HG02943 (cell line): ENCODE measurements around the gene APMAP.

ENCODE experiments used
- ATAC-seq: cut with Tn5 transposase; IDR thresholded peaks from one replicate; pipeline ENCODE4 v1.9.1; 2021; ENCODE audit warnings: mild to moderate bottlenecking, low read depth, moderate library complexity; ENCODE audit not compliant: unreplicated experiment

APMAP gene

DNA sequence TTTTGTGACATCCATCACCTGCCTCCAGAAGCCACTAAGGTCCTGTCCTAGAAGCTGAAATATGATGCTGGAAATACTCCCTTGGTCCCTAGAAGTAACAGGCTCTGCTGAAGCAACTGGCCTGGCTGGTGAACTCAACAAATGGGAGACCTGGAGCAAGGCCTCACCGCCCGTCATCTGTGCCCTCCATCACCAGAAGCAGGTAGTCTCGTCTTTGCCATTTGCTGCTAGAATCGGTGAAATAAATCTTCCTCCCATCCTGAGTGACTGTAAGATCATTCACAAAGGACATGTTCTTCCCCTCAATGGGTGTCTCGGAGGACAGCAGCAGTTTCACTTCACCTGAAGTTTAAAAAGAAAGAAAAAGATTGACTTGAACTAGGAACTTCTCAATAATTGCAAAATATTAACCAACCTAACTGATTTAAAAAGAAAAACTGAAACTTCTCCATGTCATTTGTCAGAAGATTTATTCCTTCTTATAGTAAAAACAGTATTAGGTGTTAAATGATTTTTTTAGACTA lies 22.5 kb downstream of the APMAP start:
- ATAC-seq, result no peak

DNA sequence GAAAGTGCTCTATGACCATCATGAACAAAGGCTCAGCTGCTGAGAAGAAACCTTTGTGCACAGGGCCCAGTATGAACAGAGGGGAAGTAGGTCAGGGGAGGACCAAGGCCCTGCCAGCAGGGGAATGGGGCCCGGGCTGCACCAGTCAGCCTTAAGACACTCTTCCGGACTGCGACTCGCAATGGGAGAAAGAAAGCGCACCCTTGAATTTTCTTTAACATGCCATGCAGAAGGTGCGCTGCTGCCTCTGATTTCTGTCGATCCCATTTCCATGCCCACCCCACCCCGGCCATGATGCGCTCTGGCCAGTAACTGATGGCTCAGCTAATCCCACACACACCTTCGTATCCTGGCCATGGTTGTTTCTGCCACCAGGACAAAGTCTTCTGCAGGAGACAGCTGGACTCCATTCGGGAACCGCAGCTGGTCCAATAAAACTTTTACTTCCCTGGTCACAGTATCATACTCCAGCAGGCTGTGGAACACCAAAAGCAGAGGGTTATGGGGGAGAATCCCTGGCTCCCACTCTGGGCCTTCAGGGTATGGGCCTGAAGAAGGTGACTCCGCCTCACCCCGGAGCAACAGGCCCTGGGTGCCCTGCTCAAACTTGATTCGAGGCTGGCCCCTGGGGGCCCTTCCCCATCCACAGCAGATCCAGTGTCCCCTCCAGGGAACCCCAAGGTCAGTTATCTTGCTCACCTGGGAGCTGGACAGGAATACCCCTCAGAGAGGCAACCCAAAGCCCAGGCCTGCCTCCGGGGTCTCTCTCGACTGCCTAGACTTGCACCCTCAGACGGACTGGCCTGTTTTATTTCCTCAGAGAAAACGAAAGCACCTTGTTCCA lies 23.1 kb downstream of the APMAP start:
- ATAC-seq, result no peak

DNA sequence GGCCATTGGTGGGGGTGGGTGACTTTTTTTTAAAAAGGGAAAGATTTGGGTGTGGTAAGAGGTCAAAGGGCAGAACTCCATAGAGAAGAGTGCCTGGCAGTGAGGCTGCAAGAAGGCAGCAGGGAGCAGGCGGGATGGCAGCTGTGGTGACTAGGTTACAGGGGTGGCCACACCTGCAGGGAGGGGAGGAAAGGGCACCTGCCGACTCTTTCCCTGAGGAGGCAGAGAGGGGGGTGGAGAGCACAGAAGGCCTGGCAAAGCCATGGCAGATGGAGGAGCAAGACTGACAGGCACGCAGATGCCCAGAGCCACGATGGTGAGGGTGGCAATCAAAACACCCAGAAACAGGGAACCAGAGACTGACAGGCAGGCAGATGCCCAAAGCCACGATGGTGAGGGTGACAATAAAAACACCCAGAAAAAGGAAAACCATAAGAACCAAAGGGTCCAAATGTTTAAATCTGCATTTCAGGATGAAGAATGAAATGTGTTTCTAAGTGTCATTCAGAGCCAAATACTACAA lies 24.2 kb downstream of the APMAP start:
- no peak for ATAC-seq

DNA sequence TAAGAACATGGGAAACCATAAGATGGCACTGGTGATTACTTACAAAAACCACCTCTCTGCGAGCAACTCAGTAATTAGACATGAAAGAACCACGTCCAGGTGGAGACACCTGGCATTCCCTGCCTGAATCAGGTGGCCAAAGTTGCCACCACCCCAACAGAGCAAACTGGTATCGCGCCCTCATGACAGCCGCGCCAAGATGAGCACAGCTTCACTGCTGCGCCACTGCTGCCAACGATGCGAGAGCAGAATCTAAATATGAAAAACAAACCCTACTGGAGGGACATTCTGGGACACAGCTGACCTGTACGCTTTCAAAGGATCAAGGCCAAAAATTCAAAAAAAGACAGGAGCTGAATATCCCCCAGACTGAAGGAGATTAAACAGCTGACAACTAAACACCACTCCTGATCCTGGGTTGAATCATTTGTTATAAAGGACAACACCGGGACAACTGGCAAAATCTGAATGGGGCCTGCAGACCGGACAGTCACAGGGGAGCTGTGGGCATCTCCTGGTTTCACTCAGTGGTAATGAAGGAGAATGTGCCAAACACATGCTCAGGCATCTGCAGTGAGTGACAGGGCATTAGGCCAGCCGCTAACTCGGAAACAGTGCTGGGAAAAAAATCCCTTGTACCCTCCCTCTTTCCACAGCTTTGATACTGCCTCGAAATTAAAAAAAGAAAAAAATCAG lies 26.1 kb downstream of the APMAP start:
- no peak for ATAC-seq

- no peak for ATAC-seq
Observed at GRCh38 chr20:24965065-24965919, 27.3 kb downstream of the APMAP start.

DNA sequence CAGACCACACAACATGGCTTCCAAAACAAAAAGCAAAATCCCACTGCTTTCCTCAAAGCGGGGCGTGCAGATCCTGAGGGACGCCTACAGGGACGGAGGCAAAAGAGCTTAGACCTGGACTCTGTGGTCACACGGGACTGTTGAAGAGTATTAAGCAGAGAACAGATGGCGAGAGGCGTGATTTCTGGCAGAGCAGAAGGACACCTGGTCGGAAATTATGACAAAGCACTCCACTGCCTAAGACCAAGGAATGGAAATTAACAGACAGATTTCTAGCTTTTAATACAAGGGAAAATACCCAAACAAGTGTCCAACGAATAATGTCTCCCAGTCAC lies 28.1 kb downstream of the APMAP start:
- no peak for ATAC-seq

GRCh38 chr20:24963672-24964505 lies 28.7 kb downstream of the APMAP start:
- ATAC-seq, result no peak

DNA sequence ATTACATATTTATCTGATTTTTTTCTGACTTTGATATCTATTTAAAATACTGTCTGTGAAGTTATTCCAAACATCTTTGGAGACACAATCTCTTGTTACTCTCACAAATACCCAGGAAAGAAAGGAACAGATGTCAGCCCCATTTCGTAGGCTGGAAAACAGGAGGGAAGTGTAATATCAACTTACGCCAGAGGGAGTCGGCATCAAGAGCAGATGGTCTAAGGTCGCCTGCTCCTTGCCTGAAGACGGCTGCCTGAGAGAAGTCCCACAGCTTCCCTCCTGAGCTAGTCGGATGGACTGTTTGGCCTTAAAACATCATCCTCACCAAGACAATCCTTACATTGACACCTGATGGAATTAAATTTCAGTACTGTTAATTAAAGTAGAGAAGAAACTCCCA lies 30.0 kb downstream of the APMAP start:
- ATAC-seq, result no peak

DNA sequence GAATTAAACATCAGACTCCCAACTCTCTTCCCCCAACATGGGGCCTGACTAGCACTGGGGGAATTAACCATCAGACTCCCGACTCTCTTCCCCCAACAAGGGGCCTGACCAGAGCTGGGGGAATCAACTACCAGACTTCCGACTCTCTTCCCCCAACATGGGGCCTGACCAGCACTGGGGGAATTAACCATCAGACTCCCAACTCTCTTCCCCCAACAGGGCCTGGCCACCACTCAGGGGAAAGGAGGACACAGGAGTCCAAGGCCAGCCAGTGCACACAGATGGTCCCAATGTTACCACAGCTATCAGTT lies 30.4 kb downstream of the APMAP start:
- no peak for ATAC-seq

- ATAC-seq, result no peak
Observed at GRCh38 chr20:24961384-24962181, 31.0 kb downstream of the APMAP start.

- no peak for ATAC-seq
Observed at GRCh38 chr20:24960861-24961260, 31.7 kb downstream of the APMAP start.

DNA sequence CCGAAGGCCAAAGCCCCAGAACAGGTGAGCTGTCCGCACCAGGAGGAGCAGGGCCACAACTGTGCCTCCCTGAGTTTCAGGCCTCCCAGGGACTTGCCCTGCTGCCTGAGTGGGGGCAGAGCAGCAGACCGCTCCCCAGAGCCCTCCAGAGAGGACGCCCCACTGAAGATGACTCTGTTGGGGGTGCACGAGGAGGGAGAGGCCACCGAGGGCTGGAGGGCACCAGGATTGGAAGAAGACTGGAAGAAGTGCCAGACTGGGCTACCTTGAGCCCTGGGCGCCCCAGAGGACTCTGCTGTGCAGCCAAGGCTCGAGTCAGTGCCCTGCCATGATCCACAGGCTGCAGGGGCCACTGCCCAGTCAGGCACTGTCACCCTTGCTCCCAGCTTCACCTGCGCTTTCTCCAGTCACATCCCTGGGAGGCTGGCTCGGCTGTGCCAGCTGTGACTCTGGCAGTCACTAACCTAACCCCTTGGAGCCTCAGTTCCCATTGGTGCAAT lies 32.2 kb downstream of the APMAP start:
- ATAC-seq, result no peak

DNA sequence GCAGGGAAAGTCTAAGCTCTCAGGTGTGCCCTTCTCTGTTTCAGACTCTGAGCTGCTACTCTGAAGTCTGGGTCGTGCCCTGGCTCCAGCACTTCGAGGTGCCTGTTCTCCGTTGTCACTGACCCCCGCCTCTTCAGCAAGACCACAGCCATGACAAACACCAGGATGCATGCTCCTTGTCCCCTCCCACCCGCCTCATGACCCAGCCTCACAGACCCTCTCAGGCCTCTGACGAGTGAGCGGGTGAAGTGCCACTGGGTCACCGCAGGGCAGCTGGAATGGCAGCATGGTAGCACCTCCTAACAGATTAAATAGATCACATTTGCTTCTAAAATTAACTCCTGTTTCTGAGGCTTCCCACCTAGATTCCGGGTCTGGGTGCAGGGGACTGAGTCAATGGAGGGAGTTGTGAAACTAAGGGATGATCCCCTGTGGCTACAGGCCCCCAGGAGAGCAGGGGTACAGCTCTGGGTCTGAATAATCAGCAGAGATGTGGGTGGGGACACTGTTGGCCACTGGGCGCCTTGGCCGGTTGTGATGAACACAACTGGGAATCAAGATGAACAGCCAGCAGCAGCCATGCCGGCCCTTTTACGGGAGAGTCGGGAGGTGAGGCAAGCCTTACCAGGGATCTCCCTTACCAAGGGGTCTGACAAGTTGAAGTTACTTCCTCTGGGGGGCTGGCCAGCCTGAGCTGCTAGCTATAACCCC lies 32.8 kb downstream of the APMAP start:
- ATAC-seq, result no peak

GRCh38 chr20:24958506-24959385 lies 33.8 kb downstream of the APMAP start:
- ATAC-seq, result no peak

- no peak for ATAC-seq
Observed at GRCh38 chr20:24957326-24958016, 35.1 kb downstream of the APMAP start.

DNA sequence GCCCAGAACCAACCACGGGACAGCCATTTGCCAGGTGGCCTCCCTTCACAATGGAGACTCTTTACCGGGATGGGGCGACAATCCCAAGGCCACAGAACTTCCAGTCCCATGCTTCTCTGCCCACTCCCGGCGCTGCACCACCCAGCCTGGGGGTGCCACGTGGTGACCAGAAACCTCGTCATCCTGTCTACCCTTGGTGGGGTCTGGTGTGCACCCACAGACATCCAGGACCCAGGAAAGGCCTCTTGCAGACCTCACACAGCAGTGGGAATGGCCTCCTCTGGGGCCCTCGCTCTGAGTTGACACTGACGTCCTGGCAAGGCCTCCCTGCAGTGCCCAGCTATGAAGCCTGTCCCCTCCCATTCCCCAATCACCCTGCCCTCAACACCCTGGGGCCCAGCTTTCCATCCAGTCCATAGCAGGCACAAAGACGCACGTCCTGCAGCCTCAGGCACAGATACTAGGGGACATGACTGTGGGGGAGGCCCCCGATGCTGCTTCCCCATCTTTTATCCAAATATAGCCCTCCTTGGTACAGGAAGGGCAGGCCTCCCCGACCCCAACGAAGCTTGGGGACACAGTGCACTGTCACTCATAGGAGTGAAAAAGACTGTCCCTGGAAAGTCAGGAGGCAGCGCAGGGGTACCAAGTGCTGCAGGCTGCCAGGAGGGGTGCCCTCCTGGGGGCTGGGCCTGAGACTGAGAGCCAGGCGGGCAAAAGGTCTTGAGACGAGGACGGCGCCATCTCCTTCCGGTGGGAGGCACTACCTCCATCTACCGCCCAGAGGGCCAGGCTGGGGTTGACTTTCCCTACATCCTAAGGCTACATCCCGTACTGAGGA lies 36.3 kb downstream of the APMAP start:
- ATAC-seq, result no peak
